Lower leg skin (tissue), 3 donors: ENCODE measurements around the gene RPL13.

Experiments used
- POLR2A ChIP-seq, 2 donors: fragments of 450-650 bp; IDR thresholded peaks; one replicate each; pipeline ENCODE4 v1.6.1; 2016 to 2017; ENCODE audit warnings: antibody characterized with exemption in 2 of 2, mild to moderate bottlenecking in 1 of 2, moderate library complexity in 1 of 2
- TF ChIP-seq, protein P1 (sequence below), 3 donors: fragments of 450-650 bp; IDR thresholded peaks; one replicate each; pipeline ENCODE4 v1.5.1; 2016; ENCODE audit warnings: antibody characterized with exemption in 3 of 3, mild to moderate bottlenecking in 3 of 3, moderate library complexity in 2 of 3

DNA sequence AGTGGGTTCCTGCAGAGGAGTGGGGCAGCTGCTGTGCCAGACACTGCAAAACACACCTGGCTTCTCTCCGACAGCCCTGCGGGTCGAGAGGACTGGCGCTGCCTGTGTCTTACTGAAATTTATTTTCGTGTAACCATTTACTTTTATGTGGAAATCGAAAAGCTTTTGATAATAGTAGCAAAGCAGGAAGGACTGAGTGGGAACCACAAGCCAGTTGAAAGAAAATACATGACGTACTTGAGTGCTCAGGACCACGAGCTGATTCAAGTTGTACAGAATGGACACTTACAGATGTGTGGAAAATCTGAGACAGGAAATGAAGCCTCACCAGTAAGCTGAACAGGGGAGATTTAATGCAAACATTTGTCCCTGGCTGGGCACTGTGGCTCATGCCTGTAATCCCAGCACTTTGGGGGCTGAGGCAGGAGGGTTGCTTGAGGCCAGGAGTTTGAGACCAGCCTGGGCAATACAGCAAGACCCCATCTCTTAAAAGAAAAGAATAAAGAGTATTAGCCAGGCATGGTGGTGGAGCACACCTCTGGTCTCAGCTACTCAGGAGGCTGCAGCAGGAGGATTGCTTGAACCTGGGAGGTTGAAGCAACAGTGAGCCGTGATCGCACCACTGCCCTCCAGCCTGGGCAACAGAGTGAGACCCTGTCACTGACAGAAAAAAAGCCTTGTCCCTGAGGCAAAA, 11.3 kb upstream of the RPL13 start:
- TF ChIP-seq, protein P1, sequence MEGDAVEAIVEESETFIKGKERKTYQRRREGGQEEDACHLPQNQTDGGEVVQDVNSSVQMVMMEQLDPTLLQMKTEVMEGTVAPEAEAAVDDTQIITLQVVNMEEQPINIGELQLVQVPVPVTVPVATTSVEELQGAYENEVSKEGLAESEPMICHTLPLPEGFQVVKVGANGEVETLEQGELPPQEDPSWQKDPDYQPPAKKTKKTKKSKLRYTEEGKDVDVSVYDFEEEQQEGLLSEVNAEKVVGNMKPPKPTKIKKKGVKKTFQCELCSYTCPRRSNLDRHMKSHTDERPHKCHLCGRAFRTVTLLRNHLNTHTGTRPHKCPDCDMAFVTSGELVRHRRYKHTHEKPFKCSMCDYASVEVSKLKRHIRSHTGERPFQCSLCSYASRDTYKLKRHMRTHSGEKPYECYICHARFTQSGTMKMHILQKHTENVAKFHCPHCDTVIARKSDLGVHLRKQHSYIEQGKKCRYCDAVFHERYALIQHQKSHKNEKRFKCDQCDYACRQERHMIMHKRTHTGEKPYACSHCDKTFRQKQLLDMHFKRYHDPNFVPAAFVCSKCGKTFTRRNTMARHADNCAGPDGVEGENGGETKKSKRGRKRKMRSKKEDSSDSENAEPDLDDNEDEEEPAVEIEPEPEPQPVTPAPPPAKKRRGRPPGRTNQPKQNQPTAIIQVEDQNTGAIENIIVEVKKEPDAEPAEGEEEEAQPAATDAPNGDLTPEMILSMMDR (IDR thresholded peaks at IDR 0.05): no peak
- no peak for TF ChIP-seq POLR2A (IDR thresholded peaks at IDR 0.05)
